HL-60 (cell line): ENCODE results near the gene TOX2.

Experiments used
- CTCF ChIP-seq: IDR thresholded peaks from one replicate; pipeline ENCODE4 v1.5.1; 2011; ENCODE audit warnings: low read length, control low read depth, inconsistent platforms; ENCODE audit not compliant: insufficient read depth
- POLR2AphosphoS5 ChIP-seq: IDR thresholded peaks from 2 replicates; pipeline ENCODE4 v1.6.1; 2012; ENCODE audit warnings: low read depth
- REST ChIP-seq: IDR thresholded peaks from 2 replicates; pipeline ENCODE4 v1.6.1; 2012; ENCODE audit warnings: low read depth; ENCODE audit not compliant: insufficient replicate concordance

DNA sequence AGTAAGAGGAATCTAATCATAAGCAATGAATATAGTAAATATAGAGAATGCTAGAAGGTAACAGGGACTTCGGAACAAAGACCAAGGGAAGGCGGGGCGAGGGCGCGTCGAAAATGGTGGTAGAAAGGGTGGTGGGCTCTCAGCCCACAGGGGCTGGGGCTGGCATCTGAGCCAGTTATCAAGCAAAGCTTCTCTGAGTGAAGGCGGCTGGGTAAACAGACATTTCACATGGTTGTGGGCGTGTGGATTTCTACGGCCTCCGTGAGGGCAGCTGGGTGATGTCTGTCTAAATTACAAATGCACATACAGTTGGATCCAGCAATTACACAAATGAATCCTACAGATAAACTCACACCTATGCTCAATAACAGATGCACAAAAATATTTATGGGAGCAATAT, 56.6 kb downstream of the TOX2 start:
- no peak for TF ChIP-seq CTCF
- no peak for TF ChIP-seq POLR2AphosphoS5
- TF ChIP-seq REST = no peak
